NCI-H446 (cell line): ENCODE measurements around the gene ACOXL.
A peak's percentile ranks its signal among the peaks of the same experiment; 100 is the strongest.
"Not testable (repeated sequence)": the region's sequence is repeated elsewhere in the genome, so short reads cannot be mapped to it uniquely, and the experiment has no call there.

Source experiments
- DNase-seq, 2 experiments: peaks; one replicate each; lab custom pipeline; 2025; lab: John Stamatoyannopoulos, UW

Gene ACOXL

DNA sequence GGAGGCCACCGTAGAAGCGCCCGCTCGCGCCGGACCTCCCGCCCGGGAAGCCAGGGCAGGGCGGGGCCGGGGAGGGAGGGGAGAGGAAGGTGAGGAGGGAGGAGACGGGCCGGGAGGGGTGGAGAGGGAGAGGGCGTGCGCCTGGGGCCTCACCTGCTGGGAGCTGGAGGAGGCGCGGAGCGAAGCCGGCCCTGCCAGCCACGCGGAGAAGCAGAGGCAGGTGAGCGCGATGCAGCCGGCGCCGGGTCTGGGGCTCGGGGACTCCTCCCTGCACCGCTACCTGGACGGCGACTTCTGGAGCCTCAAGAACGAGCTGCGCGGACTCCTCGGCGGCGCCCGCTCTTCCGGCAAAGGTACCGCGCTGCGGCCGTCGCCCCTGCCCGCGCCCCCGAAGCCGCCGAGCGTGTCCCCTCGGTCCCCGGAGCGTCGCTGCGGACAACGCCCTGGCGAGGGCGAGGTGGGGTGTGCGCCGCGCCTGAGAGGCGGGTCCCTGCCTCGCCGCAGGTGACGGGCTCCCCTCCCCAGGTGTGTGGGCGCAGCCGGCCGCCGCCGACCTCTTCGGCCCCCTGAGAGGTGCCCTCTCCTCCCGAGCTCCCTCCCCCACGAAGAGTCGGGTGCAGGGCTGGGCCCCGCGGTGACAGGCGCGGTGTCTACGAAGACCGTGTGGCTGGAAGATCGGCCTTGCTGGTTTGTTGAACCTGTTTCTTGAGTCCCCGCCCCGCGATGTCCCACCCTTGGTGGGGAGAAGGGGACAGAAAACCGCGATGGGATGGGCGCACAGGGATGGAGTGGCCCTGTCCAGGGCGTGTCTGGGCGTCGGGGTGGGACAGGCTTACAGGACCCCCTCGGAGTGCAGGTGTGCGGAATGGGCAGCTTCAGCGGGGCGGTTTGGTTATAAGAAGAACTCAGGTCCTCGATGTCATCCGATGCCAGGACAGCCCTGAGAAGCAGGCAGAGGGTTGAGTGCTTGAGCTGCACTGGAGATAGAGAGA lies at the start of gene ACOXL:
Gene ACOXL (plus strand): TSS at position 152 of the 992 bp plus-strand sequence. CDS start 35,817 bp downstream, outside the sequence.
- no peak for DNase-seq

DNA sequence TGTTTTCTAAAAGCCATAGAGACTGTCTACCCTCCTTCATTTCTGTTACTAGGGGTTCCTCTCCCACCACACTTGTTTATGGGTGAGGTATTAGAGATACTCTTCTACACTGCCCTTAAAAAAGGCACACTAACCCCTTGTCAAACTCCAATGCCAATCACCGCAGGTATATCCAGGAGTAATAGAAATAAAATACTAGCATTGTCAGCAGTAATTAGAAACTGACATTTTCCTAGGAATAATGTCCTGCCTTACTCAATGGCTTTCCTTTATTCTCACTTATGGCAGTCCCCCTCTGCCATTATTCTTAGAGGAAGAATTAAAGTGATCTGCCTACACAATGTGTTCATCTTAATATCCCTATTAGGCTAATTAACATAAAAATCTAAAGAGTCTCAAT lies 49.5 kb upstream of the ACOXL start:
- DNase-seq = no peak

DNA sequence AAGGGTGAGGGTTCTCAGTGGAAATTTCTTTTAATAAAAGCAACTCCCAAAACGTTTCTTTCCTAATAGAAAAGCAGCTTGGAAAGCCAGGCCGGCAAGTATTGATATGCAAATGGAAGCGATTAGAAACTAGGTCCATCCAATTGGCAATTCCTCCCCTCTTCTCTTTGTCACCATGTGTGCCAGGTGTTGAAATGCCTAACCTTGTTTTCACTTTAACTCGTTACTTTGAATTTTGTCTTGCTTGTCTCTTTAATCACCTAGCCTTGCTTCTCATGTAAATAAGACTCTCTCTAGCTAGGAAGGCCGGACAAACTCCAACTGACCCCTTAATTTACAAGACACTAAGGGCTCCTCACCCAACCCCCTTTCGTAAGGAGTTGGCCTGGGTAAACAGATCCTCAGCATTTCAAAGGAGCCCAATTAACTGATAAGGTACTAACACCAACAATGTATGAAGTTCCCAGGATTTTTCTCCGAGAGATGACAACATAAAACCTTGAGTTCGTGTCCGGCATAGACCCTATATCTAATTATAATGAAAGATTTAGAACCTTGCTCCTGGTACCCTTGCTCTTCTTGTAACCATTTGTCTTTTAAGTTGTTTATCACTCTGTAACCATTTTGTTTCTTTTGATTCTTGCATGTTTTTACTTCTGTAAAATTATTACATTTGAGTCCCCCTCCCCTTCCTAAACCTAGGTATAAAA lies 44.4 kb upstream of the ACOXL start:
- DNase-seq = not testable (repeated sequence)

DNA sequence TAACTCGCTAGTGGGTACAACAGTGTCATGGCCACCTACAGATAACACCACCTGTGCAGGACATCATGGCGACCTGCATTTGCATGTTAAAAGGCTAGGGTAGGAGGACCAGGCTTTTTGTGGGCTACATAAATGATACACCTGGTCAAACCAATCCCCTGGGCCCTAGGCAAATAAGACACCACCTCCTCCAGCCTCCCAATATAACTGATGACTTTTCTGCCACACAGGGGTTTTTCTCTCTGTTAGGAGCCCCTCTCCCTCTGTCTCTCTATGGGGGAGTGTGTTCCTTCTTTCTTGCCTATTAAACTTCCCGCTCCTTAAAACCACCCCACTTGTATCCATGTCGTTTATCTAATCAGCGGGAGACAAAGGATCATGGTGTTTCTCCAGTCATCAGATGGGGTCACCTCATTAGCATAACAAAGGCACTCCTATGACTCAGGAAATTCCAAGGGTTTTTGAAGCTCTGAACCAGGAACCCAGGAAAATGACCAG lies 43.7 kb upstream of the ACOXL start:
- DNase-seq = no peak

DNA sequence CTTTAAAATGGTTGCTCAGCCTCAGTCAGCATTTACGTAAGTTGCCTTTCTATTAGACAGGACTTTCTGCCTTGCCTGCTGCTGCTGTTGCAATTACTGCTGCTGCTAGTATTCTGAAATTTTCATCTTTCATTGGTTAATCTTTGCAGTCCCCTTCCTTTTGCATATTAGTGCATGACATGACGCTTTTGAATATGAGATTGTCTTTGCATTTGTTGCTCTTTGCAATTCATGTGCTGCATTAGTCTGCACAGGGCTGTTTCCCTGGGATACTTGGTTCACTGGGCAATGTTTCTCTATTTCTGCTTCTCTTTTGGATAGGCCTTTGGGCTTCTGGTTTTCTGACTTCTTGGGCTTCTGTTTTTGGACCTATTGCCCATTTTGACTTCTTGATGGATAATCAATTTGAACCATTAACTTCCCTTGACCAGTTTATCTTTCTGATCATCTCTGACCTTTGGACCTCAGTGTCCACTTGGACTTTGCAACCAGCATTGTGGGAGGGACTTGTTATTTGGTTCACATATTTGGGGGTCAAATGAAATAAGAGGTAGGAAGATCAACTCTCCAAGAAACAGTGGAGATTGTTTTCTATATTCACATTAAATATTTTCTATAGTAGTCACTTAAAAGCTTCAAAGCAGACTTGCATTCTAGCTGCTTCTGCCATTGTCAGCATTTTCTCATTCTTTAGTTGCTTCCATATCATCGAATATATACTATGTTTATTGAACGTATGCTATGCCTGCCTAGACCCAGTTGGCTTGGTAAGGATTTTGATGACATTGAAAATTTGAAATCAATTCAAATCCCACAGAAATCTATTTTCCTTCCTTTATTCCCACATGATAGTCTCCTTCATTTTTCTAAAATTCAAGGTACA lies 42.0 kb upstream of the ACOXL start:
- DNase-seq = no peak

DNA sequence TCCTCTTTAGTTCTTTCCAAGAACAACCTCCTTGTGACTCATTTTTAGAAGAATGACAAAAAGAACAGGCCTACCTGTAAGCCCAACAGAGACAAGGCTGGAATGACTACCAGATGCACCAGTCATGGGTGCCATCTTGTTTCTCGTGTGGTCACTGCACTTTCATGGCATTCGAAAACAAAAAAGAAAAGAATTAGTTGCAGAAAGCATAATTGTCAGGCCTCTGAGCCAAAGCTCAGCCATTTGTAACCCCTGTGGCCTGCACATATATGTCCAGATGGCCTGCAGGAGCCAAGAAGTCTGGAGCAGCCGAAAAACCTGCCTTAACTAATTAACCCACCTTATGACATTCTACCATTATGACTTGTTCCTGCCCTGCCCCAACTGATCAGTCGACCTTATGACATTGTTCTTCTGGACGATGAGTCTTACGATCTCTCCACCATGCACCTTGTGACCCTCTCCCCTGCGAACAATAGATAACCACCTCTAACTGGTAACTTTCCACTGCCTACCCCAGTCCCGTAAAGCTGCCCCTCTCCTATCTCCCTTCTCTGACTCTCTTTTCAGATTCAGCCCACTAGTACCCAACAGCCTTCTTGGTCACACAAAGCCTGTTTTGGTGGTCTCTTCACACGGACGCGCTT lies 40.6 kb upstream of the ACOXL start:
- no peak for DNase-seq

DNA sequence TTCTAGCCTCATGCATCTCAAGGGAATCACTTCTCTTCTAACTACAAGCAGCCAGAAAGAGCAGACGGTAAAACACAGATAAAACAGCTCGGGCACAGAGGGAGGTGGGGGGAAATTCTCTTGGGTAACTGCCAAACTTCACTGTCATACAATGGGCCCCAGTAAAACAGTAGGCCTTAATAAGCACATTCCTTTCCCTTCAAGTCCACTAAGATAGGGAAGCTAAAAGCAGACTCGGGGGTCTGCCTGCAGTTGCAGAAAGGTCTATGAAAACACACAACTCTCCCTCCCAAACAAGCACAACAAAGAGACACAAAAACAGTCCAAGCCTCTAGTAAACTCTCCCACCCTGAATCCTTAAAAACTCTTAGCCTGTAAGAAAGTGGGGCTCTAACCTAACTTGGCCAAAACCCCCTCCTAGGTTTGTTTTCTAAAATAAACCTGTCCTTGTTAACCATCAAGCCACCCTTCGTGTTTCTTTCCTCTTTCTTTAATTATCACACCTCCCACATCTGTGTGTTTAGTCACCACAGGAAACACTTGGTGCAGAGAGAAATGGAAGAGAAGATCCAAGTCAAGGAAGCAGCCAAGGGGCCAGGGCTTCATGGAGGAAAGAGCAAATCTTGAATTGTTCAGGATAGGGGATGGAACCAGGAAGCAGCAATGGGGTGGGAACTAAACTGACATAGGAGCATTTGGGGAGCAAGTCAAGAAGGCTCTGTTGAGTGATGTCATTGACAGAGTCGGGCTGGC lies 37.1 kb upstream of the ACOXL start:
- DNase-seq = peak in 1 of 2 experiments; percentile 35

DNA sequence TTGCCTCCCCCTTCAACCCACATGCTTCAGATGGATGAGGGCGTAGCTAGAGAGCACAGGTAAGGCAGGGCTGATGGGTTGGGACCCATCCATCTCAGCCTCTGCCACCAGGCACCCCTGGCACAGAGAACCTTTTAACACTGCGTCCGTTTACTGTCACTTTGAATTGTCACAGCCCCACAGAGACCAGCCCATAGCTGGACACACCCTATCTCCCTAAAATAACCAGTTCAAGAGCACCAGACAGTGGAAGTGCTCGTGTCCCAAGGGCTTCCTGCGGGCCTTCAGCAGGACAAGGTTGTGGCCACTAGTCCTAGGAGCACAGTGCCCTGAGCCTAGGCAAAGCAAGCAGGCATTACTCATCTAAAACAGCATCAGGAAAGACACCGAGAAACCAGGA lies 34.1 kb upstream of the ACOXL start:
- not testable (repeated sequence) for DNase-seq

DNA sequence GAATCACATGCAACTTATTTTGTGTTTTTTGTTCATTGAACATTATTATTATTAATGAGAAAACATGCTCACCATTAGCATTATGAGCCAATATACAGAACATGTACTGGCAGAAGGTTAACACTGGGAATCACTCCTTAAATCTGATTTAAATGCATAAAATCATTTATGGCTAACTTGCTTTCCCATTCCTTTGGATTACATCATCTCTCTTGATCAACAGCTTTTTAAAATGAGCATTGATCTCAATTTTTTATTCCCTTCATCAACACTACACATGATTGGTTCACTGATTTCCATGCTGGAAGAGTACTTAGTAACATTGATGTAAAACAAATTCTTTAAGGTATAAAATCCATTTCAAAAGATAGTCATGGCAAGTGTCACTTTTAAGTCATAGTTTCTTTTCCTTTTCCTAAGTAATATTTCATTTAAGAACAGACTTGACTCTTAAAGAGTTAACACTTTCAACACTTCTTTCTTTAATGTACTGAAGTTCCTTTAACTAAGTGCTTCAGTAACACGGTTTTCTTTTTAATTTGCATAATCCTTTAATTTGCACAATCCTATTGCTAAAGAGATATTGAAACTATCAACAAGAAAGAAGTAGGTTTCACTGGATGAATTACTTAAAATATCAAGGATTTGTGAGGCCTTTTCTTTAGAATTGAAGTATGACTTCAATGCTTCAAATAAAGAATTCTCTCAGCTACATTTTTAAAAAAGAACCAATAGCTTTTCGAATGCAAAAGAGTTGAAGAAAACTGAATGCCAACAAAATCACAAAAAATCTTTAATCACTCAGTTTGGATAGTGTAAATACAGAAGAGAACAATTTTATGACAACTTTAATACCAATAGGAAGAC lies 29.6 kb upstream of the ACOXL start:
- no peak for DNase-seq

DNA sequence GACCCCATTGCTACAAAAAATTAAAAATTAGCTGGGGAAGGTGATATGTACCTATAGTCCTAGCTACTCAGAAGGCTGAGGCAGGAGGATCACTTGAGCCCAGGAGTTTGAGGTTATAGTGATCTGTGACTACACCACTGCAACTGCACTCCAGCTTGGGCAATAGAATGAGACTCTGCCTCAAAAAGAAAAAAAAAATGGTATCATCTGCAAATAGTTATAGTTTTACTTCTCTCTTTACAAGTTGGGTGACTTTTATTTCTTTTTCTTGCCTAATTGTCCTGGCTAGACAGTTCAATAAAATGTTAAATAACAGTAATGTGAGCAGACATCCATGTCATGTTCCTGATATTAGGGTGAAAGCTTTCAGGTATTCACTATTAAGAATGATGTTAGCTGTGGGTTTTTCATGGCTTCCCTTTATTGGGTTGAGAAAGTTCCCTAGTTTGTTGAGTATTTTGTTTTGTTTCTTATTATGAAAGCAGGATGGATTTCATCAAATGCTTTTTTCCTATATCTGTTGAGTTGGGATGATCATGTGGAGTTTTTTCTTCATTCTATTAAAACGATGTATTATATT lies 24.9 kb upstream of the ACOXL start:
- no peak for DNase-seq

DNA sequence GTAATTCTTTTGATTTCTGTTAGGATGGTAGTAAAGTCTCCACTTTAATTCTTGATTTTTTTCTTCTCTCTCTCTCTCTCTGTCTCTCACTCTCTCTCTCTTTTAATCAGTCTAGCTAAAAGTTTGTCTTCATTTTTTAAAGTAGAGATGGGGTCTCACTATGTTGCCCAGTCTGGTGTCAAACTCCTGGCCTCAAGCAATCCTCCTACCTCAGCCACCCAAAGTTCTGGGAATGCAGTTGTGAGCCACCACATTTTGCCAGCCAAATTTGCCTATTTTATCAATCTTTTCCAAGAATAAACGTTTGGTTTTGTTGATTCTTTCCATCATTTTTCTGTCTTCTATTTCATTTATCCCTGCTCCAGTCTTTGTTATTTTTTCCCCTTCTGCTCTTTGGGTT lies 23.9 kb upstream of the ACOXL start:
- DNase-seq = no peak

DNA sequence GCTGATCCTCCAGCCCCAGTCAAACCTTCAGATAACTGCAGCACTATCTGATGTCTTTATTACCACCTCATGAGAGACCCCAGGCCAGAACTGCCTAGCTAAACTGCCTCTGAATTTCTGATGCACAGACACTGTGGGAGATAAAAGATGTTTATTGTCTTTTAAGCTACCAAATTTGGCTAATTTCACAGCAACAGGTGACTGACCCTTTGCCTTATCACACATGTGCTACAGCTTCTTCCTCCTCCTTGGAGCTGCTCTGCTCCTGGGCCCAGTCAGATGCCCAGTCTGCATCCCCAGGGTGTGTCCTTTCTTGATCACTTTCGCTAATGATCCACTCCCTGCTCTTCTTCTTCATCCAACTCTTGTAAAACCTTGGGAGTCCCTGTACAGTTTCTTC lies 19.6 kb upstream of the ACOXL start:
- DNase-seq = no peak

DNA sequence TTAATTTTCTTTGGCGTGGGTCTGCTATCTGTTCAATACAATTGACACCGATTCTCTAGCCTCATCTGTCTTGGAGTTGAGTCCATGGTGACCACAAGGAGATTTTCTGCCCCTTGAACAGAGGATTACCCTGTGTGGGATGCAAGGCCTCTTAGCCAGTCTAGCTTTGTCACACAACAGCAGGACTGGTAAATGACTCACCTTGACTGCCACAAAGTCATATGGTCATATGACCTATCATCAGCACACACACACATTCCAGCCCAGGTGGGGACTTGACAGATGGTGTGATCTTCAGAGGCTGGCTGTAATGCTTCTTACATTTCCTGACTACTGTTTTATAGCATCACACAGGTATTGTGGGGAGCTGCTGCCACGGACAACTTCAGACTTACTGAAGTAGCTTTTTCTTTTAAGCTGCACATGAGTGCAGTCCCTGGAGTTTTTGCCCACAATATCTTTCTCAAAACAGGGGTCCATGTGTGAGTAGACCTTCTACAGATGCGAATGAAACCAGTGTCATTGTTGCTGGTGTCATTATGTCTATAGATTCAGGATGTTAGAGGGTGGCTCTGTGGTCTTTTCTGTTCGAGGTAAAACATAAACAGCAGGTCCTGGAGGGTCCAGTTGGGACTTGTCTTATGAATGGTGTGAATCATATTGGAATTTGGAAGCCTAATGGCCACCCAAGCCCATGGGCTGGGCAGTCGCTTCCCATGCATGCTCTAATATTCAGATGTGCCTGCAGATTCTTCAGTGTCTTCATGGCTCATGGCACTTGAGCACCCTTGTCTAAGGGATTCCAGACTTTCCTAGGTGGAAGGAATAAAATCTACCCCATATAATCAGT lies 18.6 kb upstream of the ACOXL start:
- no peak for DNase-seq

DNA sequence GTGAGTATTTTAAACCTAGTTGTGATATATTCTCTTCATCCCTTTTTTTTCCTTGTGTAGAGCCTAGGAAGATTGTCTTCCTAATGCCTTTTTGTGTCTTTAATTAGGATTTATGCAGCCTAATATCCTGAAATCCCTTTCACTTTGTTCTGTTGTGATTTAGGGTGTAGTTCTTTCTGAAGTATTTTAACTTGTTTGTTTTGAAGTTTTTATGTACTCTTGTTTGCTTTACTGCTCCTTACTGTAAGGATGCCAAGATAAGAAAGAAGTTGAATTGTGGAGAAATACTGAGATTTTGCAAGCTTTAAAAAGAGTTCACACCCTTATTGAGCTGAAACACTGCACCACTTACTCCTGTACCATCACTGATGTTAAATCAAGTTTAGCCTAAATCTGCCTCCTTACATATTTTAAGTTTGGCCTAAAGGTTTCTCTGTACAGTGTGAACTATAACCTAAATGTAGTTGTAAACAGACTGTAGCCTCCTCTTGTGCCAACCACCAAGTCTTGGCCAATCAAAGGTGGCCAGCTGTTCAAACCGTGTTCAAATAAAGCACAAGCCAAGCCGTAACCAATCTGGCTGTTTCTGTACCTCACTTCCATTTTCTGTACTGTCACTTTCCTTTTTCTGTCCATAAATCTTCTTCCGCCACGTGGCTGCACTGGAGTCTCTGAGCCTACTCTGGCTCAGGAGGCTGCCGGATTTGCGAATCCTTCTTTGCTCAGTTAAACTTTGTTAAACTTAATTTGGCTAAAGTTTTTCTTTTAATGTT lies 17.7 kb upstream of the ACOXL start:
- peak in 1 of 2 experiments; percentile 75 for DNase-seq

DNA sequence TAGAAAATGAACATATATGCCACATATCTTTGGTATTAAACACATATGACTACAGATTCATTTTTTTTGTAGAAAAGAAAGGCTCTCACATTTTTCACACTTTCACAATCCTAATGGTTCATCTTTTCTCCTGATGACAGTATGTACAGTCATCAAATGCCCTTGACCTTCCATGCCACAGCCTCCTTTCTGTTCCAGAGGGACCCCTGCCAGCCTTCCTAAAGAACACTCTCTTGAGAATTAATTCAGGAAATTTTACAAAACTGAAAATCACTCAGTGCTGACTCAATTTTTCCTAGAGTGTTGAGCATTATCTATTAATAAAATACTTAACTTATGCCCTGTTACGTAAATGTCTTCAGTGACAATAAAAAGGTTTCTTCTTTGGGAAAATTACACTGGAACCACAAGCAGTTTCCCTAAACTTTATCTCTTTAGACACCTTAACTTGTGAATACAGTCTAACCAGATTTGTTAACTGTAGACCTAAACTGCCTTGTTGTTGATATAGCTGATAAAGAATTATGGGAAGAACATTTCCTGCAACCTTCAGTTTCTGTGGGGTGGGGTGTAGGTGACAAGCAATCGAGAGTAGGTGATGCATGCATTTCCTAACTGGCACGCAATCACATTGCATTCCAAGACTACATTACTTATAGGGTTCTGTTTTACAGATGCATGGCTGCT lies 15.3 kb upstream of the ACOXL start:
- no peak for DNase-seq

DNA sequence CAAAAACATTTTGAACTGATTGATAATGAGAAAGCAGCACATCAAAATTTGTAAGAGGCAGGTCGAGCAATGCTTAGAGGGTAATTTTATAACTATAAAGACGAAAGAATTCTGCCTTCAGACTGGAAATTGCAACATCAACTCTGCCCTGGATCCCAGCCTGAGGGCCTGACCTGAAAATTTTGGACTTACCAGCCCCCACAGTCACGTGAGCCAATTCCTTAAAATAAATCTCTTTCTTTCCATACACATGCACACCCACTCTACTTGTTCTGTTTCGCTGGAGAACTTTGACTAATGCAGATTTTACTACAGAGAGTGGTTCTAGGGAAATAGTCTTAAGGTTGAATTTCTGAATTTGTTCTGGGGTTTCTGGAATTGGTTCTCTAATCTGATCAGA lies 14.6 kb upstream of the ACOXL start:
- no peak for DNase-seq

DNA sequence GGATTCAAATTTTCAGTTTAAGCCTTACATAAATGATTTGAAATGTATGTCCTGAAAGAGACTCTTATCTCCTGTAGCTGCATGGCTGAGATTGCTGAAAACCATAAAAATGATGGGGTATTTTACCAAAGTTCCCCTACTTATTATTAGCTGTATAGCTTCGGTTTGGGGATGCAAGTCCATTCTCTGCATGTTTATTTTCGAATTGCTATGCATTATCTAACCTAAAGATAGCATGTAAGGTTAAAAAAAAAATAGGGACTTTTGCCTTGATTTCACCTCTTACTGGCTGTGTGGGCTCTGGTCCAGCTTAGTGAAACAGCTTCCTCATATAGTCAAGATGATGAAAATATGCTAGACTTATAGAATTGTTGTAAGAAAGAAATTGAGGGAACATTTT lies 14.0 kb upstream of the ACOXL start:
- DNase-seq = no peak
